Stimulated activated CD4-positive, alpha-beta T cell treated with anti-CD3 and anti-CD28 coated beads, TNF-alpha, amount 100 ng/mL, for 4 hours (primary cell): ENCODE results near the gene KCNQ4.

ENCODE experiments used
- DNase-seq, 3 experiments: peaks; one replicate each; pipeline ENCODE4 v3.0.0-alpha.2; 2020; ENCODE audit warnings: low read depth in 3 of 3

The KCNQ4 gene

GRCh38 chr1:40840526-40841323, 57.1 kb downstream of the KCNQ4 start:
- DNase-seq: no peak

GRCh38 chr1:40841602-40842001, 58.0 kb downstream of the KCNQ4 start:
- DNase-seq: no peak

- no peak for DNase-seq
These were observed 58.6 kb downstream of the KCNQ4 start for GRCh38 chr1:40842207-40842606.

GRCh38 chr1:40842691-40843090, 59.1 kb downstream of the KCNQ4 start:
- DNase-seq: no peak

- DNase-seq: no peak
These were observed 60.5 kb downstream of the KCNQ4 start for GRCh38 chr1:40844079-40844478.

GRCh38 chr1:40844887-40845878, 61.6 kb downstream of the KCNQ4 start:
- no peak for DNase-seq

GRCh38 chr1:40845895-40846294, 62.3 kb downstream of the KCNQ4 start:
- no peak for DNase-seq

GRCh38 chr1:40847023-40847745, 63.6 kb downstream of the KCNQ4 start:
- no peak for DNase-seq

GRCh38 chr1:40848530-40849189, 65.1 kb downstream of the KCNQ4 start:
- no peak for DNase-seq

GRCh38 chr1:40849801-40850592, 66.4 kb downstream of the KCNQ4 start:
- peak; percentile 58 to 63 (median 58) for DNase-seq

- DNase-seq: no peak
These were observed 68.1 kb downstream of the KCNQ4 start for GRCh38 chr1:40851643-40852042.

GRCh38 chr1:40853113-40853884, 69.7 kb downstream of the KCNQ4 start:
- no peak for DNase-seq

GRCh38 chr1:40853885-40854170, 70.2 kb downstream of the KCNQ4 start:
- no peak for DNase-seq

- DNase-seq: no peak
These were observed 71.9 kb downstream of the KCNQ4 start for GRCh38 chr1:40855513-40855912.

GRCh38 chr1:40856116-40856515, 72.5 kb downstream of the KCNQ4 start:
- DNase-seq: no peak

- DNase-seq: no peak
These were observed 73.2 kb downstream of the KCNQ4 start for GRCh38 chr1:40856656-40857302.

- no peak for DNase-seq
These were observed 74.2 kb downstream of the KCNQ4 start for GRCh38 chr1:40857737-40858136.

GRCh38 chr1:40858856-40859416, 75.3 kb downstream of the KCNQ4 start:
- DNase-seq: no peak

GRCh38 chr1:40860706-40861223, 77.2 kb downstream of the KCNQ4 start:
- no peak for DNase-seq
